C4-2B (cell line): ENCODE data around the gene LANCL3.

Source experiments
- CTCF ChIP-seq: fragments of 450-650 bp; conservative IDR thresholded peaks from 2 replicates; pipeline ENCODE4 v1.5.1; 2017; ENCODE audit warnings: mild to moderate bottlenecking
- ZFX ChIP-seq: fragments of 450-650 bp; IDR thresholded peaks from 2 replicates; pipeline ENCODE4 v1.6.1; 2017

- TF ChIP-seq ZFX (no peak), CTCF (no peak)
Observed at GRCh38 chrX:37541991-37542390, 29.5 kb upstream of the LANCL3 start.
